ENCODE data around the gene FUT9.

Gene FUT9

DNA sequence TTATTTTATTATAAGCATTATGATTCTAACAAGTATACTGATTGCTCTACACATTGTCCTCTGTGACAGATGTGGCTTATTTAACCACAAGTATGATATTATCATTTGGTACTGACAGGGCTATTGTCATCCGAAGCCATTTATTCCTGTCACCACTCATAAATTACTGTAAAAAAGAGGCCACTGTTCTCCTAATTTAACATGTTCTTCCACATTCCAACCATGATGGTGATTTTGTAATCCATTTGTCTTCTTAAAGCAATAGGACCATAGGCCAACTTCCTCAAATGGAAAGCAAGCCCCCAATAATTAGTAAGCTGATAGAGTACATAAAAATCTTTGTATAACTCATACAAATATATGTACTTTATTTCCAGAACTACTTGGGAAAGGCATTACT lies 50.6 kb downstream of the FUT9 start:
- no peak overlapping the region for H3K4me3 ChIP-seq (ENCODE audit: low read depth, low read length)

DNA sequence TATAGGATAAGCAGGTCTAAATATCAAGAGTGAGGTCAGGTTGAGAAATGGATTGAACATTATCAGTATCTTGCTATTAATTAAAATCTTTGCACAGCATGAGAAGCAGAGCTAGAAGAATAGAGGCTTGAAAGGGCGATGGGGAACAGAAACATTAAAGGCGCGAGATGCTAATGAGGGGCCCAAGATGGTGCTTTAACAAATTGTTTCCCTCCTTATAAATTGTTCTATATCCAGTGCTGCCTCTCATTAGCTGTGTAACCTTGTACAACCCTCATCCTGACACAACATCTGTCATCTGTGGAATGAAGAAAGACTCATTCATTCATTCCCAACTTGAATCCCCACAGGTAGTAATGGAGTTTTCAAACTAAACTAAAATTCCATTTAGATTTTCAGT lies 57.8 kb downstream of the FUT9 start:
- no peak overlapping the region for H3K4me3 ChIP-seq (ENCODE audit: low read depth, low read length)

DNA sequence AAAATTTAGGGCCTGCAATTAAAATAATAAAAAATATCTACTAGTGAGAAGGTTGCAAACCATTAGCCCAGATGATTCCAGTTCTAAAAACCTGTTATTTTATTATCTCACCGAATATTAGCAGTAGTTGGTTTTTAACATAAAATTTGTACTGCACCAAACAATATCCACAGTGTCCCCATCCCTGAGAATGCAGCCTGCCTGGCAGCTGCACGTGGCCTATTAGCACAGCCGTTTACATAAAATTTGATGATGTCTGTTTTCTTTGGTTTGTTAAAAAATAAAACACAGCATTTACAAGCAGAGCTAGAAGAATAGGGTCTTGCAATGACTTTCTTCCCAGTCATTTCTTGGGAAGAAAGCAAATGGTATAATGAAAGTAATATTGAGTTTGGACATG lies 58.2 kb downstream of the FUT9 start:
- H3K4me3 ChIP-seq (ENCODE audit: low read depth, low read length): no peak overlapping the region

DNA sequence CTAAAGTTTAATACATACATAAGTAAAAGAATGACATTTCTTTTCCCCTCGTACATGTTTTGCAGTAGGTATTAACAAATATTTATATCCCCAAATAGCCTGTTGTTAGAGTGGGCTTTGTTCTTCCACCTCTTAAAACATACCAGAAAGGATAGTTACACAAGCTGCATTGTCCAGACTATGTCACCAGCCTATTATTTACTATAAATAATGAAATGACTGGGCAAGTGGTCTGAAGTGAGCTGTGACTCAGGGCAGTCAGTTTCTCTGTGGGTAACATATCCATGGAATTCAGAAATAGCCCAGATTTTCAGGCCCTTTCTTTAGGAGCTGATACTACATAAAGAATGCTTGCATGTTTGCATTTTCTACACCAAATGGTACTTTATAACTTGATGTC lies 60.1 kb downstream of the FUT9 start:
- no peak overlapping the region for H3K4me3 ChIP-seq (ENCODE audit: low read depth, low read length)

DNA sequence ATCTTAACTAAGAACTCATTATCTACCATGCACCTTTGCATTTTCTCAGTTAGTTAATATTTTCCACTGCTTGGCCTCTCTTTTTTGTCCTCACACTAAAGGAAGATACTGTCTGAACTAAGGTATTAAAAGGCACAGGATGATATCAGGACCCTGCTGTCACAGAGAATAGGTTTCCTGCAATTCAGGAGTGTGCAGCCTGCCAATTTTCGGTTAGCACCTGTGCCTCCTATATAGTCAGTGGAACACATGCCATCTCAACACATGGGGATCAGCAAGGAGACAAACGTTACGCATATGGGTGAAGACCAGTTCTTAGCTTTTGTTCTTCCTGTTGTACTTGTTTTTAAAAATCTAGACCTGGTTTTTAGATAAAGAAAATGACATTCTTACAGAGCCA lies 71.0 kb downstream of the FUT9 start:
- no peak overlapping the region for H3K4me3 ChIP-seq (ENCODE audit: low read depth, low read length)

DNA sequence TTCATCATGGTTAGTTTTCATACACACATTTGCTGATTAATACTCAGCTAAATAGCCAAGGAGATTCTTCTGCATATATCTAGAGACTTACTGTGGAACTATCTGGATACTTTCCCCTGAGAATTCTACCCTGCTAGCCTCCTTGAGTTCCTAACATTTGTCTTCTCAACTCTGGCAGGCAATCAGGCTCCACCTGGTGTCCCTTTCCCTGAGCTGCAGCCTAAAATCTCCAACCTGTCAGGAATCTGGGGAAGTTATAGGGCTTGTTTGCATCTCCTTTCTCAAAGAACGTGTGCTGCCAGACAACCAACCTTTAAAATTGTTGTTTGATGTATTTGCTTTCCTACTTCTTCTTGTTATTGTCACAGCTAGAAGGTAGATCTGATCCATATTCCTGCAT lies 73.4 kb downstream of the FUT9 start:
- H3K4me3 ChIP-seq (ENCODE audit: low read depth, low read length): no peak overlapping the region

DNA sequence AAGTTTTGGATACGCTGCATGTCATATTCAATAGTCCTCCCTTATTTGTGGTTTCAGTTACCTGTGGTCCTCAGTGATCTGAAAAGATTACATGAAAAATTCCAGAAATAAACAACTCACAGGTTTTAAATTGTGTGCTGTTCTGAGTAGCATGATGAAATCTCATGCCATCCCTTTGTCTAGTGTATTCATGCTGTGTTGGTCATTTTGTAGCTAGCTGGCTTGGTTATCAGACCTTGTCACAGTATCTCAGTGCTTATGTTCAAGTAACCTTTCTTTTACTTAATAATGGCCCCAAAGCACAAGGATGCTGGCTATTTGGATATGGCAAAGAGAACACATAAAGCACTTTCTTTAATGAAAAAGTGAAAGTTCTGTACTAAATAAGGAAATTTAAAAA lies 78.3 kb downstream of the FUT9 start:
- H3K4me3 ChIP-seq (ENCODE audit: low read depth, low read length): no peak overlapping the region

DNA sequence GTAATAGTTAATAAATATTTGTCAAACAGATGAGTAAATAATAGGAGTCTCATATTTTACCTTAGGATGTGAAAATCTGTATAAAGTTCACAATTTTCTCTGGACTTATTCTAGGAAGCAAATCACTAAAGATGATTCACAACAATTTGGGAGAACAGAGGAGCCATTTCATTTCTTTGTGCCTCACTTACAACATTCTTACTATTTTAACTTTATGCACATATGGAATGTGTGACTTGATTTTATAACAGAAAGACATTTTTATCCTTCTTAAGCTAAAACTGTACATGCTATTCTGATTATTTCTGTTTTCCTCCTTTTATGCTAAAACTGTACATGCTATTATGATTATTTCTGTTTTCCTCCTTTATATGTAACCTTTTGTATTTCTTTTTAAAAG lies 83.3 kb downstream of the FUT9 start:
- H3K4me3 ChIP-seq (ENCODE audit: low read depth, low read length): no peak overlapping the region

DNA sequence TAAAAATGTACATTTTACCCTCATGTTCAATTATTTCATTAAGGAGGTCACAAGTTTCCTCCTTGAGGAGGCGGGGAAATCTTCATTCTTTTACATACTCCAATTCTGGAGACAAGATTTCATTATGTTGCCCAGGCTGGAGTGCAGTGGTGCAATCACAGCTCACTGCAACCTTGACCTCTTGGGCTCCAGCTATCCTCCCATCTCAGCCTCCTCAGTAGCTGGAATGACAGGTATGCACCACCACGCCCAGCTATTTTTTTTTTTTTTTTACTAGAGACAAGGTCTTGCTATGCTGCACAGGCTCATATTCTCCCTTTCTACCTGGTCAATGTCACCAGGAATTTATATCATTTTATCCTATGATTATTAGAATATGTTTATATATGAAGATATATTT lies 85.8 kb downstream of the FUT9 start:
- H3K4me3 ChIP-seq (ENCODE audit: low read depth, low read length): no peak overlapping the region

DNA sequence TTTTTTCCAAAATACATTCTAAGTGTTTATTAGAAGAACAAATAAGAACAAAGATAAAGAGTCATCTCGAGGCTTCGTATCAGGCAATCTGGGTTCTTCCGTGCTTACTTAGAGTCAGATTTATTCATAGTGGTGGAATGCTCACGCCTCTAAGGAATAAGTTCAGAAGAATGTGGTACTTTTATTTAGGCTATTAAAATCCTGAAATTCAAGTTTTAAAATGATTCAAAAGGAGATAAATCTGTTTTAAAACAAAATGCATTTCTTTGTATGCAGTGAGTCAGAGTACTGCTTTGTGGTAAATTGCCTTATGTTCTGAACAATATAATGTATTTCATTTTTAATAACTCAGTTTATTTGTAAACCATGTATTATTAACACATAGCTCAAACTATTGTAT lies 89.1 kb downstream of the FUT9 start:
- H3K4me3 ChIP-seq (ENCODE audit: low read depth, low read length): no peak overlapping the region

DNA sequence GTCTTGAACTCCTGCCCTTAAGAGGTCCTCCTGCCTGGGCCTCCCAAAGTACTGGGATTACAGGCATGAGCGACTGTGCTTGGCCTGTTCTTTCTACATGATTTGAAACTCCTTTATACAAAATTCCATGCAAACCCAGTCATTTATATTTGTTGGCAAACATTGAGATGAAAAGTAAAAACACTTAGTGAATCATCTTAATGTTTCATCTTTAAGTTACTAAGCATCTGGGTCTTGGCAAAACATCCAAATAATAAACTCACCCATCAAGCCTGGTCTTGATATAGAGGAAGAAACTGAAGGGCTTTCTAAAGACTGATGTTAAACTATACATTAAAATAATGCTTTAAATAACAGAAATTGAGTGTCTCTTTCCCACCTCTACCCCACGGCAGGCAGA lies 95.1 kb downstream of the FUT9 start:
- H3K4me3 ChIP-seq (ENCODE audit: low read depth, low read length): no peak overlapping the region

DNA sequence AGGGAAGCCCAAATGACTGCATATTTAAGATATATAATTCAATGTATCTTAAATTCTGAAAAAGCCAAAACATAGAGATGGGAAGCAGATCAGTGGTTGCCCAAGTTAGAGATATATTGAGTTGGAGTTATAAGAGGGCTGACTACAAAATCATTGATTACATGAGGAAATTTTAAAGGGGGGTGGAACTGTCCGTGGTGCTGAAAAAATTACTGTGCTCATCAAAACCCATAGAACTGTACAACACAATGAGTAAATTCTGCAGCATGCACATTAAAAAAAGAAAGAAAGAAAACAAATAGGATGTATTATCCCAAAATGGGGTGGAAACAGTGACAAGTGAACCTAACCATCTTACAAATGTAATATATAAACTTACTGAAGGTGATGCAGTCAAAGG lies 100.9 kb downstream of the FUT9 start:
- no peak overlapping the region for H3K4me3 ChIP-seq (ENCODE audit: low read depth, low read length)

DNA sequence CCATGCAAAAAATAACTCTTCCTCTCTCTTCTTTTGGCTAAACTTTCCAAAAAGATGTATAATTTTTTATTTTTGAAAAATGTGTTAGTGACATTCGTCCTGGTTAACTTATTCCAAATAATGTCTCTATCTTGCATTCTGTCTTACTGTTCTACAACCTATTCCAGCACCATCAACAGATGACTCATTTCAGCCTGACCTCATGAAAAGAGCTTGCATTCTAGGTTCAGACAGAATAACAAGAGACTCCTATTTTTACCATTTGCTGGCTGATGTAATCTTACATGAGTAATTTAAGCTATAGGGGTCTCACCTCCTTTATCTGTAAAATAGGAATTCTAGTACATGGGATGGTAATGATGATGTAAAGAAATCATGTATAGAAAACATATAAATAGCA lies 109.0 kb downstream of the FUT9 start:
- no peak overlapping the region for H3K4me3 ChIP-seq (ENCODE audit: low read depth, low read length)

DNA sequence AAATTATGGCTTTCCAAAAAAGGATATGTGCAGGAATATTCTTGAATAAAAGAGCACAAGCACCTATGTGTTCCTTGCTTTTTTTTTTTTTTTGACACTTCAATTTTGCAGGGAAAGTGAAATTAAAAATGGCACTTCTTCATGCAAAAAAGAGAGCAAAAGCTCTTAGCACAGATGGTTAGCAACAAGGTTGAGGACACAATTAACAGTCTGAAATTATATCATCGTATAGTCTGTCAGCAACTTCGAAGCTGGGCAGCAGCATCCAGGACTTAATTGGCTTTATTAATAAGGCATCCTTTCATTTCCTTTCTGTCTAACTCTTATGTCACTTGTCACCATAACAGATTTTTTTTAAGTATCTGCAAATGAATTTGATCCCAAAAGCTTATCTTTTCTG lies 122.6 kb downstream of the FUT9 start:
- H3K4me3 ChIP-seq (ENCODE audit: low read depth, low read length): no peak overlapping the region

DNA sequence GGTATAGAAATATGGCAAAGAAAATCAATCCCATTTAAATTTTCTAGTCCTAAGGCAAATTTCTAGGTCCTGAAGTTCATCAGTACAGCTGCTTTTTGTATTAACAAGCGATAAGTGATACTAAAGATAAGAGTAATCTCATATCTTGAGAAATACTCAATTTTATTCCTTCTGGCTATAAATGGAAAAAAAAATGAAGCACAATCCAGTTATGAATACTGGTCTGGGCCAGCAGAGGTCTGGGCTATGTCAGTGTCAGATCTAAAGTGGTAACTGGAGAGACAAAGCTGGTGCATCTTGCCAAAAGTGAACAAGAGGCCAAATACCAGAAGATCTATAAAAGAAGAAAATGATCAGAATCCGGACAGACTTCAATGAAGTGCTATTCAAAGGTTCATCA lies 126.4 kb downstream of the FUT9 start:
- H3K4me3 ChIP-seq (ENCODE audit: low read depth, low read length): no peak overlapping the region

DNA sequence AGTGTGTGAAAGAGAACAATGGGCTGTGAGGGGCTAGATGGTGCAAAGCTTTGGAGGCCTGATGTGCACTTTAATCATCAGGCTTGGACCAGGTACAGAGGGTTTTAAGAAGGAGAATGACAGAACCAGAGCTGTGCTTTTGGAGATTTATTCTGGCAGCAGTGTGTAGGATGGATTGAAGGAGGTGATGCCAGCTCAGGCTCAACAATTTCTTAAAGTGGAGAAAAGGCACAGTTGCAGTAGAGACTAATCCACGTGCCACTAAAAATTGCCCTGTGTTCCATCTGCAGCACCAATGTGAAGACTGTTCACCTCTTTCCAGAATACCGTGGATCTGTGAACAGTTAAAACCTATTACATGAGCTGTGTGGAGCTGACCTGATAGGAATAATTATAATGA lies 134.7 kb downstream of the FUT9 start:
- no peak overlapping the region for H3K4me3 ChIP-seq (ENCODE audit: low read depth, low read length)

DNA sequence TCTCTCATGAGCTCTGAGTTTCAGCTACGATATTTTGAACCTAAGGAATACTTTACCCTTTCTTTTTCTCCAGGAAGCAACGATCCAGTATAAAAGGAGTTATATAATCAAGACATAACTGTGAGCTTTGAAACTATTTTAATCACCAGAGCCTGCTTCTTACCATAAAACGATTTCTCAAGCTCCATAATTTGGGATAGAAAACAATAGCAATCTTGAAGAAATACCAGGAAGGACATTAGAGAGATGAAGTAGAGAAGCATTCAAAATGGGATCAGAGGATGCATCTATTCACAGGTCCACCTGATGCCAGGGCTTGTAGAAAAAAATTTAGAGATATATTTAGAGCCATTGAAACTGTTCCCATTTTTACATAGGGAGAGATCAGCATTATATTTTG lies 135.9 kb downstream of the FUT9 start:
- no peak overlapping the region for H3K4me3 ChIP-seq (ENCODE audit: low read depth, low read length)

DNA sequence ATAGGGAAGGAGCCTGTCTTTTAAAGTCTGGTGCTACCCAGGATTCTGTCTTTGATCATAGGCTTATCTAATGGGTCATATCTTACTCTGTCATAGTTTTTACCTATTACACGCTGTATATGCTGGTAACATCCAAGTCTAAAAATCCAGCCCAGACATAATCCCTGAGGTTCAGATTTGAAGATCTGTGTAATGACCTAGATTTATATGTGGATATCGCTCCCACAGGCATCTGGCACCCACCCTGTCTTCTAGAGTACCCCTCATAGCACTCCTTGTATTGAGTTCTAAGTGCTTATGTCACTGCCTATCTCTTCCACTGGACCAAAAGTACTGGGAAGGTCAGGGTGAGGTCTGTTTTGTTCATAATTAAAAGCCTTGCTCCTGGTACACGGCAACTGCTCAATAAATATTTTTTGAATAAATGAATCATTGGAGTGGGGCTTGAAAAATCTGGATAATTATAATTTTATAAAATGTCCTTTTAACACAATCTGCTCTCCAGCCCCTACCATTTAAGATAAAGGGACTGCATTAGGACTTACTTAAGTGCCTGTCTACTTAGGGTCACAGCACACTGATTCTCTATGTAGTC lies 136.4 kb downstream of the FUT9 start:
- no peak overlapping the region for H3K4me3 ChIP-seq (ENCODE audit: low read depth, low read length)

DNA sequence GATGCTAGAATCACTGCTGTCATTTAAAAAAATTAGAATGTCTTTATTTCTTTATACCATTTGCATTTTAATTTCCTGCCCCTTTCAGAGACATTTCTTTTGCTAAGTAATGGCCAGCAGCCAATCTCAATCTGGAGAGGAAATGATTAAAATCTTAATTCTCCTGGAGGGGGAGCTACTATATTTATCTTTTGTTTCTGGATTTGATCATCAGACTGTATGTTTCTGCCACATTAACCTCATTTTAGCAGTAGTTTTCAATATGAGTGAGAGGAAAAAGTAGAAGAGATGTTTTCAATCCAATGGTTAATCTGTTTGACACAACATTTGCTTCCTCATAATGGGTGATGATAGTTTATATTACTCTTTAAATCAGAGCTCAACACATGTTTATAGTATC lies 138.0 kb downstream of the FUT9 start:
- H3K4me3 ChIP-seq (ENCODE audit: low read depth, low read length): no peak overlapping the region

DNA sequence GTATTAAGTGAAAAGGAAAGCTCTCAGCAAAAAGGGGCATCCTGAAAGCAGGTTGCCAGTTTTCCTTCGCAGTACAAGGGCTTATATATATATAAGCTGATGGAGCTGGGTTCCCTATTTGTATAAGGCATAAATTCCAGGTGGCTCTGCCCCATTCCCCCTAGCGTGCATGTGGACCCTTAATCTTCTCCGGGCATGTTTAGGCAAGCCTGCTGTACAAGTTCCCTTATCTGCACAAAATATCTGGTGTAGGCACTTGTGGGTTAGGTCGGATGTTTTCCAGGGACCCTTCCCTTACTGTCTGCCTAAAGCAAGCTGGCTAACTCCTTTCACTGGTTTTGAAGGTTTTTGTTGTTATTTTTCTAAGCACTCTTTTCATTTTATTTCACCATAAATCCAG lies 140.7 kb downstream of the FUT9 start:
- H3K4me3 ChIP-seq (ENCODE audit: low read depth, low read length): no peak overlapping the region

DNA sequence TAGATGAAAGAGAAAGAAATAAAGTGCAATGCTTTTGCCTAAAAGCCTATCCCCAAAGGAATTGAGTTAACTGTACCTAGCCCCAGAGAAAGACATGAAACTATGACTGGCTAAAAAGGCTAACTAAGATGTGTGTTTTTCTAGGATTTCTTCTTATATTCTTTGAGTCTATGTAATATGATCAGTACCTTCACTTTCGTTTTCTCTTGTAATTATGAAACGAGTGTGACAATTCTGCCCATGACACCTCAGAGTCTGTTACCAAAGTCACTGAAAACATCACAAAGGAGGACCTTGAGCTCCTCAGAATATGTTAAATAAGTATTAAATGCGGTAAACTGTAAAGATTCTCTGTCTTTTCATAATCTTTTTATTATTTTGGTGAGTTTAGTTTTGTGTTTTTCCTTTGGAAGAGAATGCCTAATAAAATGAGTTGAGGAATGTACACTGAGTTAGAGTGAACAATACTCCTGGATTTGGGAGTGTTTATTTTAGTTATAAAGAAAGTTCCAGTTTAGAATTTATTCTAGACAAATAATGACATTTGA lies 141.3 kb downstream of the FUT9 start:
- no peak overlapping the region for H3K4me3 ChIP-seq (ENCODE audit: low read depth, low read length)

DNA sequence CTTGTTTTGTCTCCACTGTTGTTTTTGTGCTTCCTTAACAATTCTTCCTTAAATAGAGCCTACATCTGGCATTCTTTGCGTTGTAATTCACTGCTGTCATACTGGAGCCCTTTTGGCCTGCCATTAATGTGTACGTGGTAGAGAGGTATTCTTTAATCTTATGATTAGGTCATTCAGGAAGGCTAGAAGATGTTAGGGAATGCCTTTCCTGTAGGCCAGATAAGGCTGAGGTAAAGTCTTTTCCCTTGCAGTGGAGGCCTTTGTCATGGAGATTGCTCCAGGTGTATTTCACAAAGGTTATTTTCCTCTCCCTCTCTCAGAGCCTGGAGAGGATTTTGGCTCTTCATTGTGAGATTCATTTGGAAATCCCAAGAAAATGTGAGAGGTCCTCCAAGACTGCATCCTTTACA lies 146.9 kb downstream of the FUT9 start:
- H3K4me3 ChIP-seq (ENCODE audit: low read depth, low read length): no peak overlapping the region

DNA sequence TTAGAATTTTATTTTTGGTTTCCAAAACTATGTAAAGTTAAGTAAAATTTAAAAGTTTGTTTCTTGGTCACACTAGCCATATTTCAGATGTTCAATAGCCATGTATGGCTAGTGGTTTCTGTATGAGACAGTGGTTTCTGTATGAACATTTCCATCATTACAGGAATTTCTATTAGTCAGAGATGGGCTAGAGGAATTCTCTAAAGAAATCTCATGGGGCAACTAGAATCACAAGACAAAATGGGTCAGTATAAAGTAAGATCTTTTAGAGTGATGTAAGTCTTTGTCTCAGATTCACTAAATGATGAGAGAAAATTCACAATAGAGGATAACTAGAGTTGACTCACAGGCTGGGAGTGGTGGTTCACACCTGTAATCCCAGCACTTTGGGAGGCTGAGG lies 149.0 kb downstream of the FUT9 start:
- no peak overlapping the region for H3K4me3 ChIP-seq (ENCODE audit: low read depth, low read length)

DNA sequence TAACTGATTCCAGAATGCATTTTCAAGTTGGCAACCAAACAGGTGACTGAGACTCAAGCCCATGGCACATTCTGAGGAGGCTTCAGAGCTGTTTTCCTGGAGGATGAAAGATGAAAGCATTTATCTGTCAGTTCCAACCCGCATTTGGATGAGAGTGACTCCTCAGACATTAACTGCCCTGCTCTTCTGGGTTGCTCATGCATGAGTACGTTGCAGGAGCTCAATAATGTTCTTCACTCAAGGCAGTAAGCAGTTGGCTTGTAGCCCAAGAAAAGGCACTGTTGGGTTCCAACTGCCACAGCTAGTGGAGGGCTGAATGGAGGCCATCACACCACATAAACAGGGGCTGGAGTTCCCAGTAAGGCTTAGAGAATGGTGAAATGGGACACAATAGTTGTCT lies 155.3 kb downstream of the FUT9 start:
- H3K4me3 ChIP-seq (ENCODE audit: low read depth, low read length): no peak overlapping the region
